HG03139 (cell line): ENCODE data around the gene MBD2.

ENCODE experiments used
- ATAC-seq: cut with Tn5 transposase; IDR thresholded peaks from one replicate; pipeline ENCODE4 v1.9.1; 2021; ENCODE audit not compliant: unreplicated experiment

MBD2 gene

DNA sequence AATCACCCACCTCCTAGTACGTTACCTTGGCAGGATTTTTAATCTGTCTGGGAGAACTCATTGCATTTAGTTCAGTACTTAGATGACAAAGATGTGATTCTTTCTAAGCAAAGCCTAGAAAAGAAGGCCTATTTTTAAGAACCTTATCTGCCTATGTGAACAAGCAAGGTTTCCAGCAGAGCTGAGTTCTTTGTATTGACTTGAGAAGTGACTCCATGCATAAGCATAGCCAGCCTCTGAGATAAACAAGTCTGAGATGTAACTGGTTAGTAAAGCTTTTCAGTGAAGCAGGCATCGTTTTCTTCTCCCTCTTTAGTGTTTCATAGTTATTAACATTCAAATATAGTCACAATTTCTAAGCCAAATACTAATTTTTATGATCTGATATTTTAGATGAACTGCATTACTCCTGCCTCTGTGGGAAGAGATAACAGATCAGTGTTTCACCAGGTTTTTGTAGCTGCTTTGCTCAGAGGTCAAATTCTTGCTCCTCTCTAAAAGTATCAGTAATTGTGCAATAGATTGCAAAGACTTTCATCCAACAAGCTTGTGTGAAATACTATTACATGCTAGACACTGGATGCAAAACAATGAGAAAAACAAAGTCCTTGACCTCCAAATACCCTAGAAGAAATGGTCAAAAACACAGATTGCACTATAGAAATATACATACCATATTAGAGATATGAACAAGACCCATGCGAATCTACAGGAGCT, 107.8 kb downstream of the MBD2 start:
- no peak for ATAC-seq

DNA sequence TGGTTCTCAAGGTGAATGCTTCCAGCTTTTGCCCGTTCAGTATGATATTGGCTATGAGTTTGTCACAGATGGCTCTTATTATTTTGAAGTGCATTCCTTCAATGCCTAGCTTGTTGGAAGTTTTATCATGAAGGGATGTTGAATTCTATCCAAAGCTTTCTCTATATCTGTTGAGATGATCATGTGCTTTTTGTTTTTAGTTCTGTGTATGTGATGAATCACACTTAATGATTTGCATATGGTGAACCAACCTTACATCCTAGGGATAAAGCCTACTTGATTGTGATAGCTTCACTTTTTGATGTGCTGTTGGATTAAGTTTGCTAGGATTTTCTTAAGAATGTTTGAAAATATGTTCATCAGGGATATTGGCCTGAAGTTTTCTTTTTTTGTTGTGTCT, 112.1 kb downstream of the MBD2 start:
- no peak for ATAC-seq

DNA sequence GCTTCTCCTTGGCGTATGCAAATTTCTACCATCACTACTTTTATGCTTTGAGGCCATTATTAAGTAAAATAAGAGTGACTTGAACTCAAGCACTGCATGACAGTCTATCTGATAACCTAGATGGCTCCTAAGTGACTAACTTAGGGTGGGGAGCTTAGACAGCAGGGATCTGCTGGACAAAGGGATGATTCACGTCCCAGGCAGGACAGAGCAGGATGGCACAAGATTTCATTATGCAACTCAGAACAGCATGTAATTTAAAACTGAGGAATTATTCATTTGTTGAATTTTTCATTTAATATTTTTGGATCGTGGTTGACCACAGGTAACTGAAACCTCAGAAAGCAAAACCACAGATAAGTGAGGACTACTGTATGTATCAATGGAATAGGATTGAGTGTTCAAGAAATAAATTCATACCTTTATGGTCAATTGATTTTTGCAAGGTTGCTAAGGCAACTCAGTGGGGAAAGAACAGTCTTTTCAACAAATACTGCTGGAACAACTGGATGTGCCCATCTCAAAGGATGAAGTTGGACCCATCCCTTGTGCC, 115.3 kb downstream of the MBD2 start:
- no peak for ATAC-seq

DNA sequence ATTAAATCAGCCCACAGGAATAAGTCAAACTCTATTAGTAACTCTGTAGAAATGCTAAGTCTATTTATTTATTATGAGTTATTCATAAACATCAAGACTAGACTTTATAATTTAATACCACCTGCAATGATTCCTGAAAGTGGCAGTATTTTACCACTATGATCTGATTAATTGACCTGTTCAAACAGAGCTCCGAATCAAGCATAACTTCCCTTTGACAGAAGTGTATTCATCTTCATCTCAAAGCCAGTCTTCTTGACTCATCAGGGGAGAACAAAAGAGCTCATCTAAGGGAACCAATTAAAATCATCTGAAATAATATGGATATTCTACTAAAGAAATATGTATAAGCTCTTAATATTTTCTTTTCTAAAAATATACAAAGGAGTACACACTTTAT, 122.3 kb downstream of the MBD2 start:
- ATAC-seq, result no peak
